ENCODE results near the gene FDX2.

DNA sequence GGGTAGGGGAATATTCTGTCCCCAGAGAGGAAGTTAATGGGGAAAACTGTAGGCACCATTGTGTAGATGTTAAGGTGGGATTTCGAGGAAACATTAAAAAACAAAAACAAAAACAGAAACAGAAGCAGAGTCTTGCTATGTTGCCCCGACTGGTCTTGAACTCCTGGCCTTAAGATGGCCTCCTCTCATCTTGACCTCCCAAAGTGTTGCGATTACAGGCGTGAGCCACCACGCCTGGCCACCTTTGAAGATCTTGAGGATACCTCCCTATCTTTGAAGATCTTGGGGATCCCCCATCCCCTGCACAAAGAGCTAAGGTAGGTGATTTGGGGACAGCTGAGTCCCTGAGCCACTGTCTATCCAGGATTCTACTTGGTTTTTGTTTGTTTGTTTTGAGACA is 24.2 kb upstream of the FDX2 start:
- TF ChIP-seq, protein P1, sequence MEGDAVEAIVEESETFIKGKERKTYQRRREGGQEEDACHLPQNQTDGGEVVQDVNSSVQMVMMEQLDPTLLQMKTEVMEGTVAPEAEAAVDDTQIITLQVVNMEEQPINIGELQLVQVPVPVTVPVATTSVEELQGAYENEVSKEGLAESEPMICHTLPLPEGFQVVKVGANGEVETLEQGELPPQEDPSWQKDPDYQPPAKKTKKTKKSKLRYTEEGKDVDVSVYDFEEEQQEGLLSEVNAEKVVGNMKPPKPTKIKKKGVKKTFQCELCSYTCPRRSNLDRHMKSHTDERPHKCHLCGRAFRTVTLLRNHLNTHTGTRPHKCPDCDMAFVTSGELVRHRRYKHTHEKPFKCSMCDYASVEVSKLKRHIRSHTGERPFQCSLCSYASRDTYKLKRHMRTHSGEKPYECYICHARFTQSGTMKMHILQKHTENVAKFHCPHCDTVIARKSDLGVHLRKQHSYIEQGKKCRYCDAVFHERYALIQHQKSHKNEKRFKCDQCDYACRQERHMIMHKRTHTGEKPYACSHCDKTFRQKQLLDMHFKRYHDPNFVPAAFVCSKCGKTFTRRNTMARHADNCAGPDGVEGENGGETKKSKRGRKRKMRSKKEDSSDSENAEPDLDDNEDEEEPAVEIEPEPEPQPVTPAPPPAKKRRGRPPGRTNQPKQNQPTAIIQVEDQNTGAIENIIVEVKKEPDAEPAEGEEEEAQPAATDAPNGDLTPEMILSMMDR (IDR thresholded peaks at IDR 0.05): no peak
- TF ChIP-seq POLR2A (IDR thresholded peaks at IDR 0.05) (no peak), EP300 (IDR thresholded peaks at IDR 0.05) (no peak)

Measured in ovary (tissue), 3 donors.